RWPE1 (cell line): Measurements from ENCODE around the gene BNC2.

Source experiments
- CTCF ChIA-PET: fragments of 350-600 bp; sonication (Branson Sonifier 250); formaldehyde crosslinking; extraction: SDS; loops from one replicate; lab custom pipeline; 2021; lab: Yijun Ruan, JAX
- POLR2A ChIA-PET: fragments of 400-600 bp; formaldehyde crosslinking; extraction: SDS; loops from one replicate; lab custom pipeline; 2020; ENCODE audit warnings: antibody characterized with exemption; ENCODE audit not compliant: low non-redundant PET; lab: Yijun Ruan, JAX
- DNase-seq: peaks from one replicate; pipeline ENCODE4 v3.0.0; 2012; ENCODE audit warnings: low spot score
- H3K27ac ChIP-seq: fragments of 450-650 bp; 2 replicates; pipeline ENCODE4 v1.5.1; 2017
- CTCF ChIP-seq: fragments of 450-650 bp; conservative IDR thresholded peaks from 2 replicates; pipeline ENCODE4 v1.5.1; 2017; ENCODE audit warnings: low read depth, mild to moderate bottlenecking

Gene BNC2

DNA sequence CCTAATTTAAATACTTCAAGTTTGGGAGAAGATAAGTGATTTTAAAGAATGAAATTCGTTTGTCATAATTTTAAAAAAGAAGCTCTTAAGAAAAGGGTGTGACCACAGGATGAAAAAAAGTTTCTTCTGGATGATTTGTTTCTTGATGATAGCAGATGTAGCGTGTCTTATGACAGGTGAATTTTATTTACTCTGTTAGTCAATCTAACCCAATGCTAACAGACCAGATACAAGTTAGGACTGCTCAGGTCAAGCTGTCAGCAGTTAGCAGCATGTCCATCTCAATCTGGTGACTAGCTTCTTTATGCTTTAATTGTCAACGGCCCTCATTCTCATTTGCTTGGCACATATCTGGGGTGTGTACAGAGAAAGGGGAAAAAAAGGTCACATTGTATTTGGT, 456.0 kb downstream of the BNC2 start:
- ChIA-PET CTCF (no interaction called here), POLR2A (no interaction called here)

GRCh38 chr9:16413509-16414016, 456.9 kb downstream of the BNC2 start:
- no peak for TF ChIP-seq CTCF
- ChIA-PET POLR2A (no interaction called here), CTCF (no interaction called here)
- no peak overlapping the region for H3K27ac ChIP-seq
- no peak for DNase-seq

More for the DNA sequence above, 456.0 kb downstream of the BNC2 start:
- no peak for DNase-seq
- TF ChIP-seq CTCF, result no peak
- no peak overlapping the region for H3K27ac ChIP-seq

DNA sequence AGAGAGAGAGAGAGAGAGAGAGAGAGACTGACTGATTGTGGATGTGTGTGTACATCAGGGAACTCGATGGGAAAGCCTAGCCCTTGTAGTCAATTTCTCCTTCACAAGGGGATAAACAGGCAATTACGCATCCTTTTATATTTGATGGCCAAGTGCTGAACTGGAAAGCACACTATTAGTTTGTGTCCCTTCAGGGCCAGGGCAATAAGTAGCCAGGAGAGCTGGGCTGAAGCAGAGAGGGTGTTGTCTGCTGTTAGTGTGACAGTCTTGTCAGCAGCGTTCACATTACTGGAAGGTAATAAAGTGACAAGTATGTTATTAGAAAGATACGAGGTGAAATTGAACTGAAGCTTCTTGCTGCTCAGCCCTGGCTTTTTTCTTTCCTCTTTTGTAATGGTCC, 457.7 kb downstream of the BNC2 start:
- no peak overlapping the region for H3K27ac ChIP-seq
- CTCF ChIA-PET, result no interaction called here

DNA sequence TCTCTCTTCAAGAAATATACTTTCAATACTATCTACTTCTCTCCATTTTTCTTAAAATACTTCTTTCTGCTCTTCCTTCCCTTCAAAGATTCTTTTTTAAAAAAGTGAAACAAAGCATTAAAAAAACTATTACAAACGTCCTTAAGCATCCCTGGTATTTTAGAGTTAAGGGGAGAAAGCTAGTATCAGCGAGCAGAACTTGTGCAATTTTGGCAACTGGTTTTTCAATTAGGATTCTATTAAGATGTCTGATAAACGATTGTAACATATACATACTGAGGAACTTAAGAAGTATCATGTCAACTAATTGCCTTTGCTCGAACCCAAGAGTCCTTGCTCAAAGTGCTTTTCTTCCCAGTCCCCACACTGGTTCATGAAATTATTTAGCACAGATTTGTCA, 459.2 kb downstream of the BNC2 start:
- H3K27ac ChIP-seq, result no peak overlapping the region
- ChIA-PET CTCF (no interaction called here), POLR2A (no interaction called here)
- DNase-seq, result no peak
- no peak for TF ChIP-seq CTCF

More for the DNA sequence above, 457.7 kb downstream of the BNC2 start:
- POLR2A ChIA-PET, result no interaction called here
- no peak for TF ChIP-seq CTCF
- no peak for DNase-seq

GRCh38 chr9:16410601-16411280, 459.7 kb downstream of the BNC2 start:
- POLR2A ChIA-PET, result no interaction called here

GRCh38 chr9:16407617-16408016, 462.9 kb downstream of the BNC2 start:
- H3K27ac ChIP-seq, result no peak overlapping the region
- ChIA-PET CTCF (no interaction called here), POLR2A (no interaction called here)
- DNase-seq, result no peak
- no peak for TF ChIP-seq CTCF

More at GRCh38 chr9:16410601-16411280, 459.7 kb downstream of the BNC2 start:
- TF ChIP-seq CTCF, result no peak
- peak; percentile 22 for DNase-seq
- H3K27ac ChIP-seq, result no peak overlapping the region
- CTCF ChIA-PET, result no interaction called here
